OCI-LY1 (cell line): ENCODE results near the gene HOXC10.

Experiments
- CTCF ChIP-seq: fragments of 200-600 bp; sonication (generic), shearing (Covaris generic); IDR thresholded peaks from 2 replicates; pipeline ENCODE4 v1.5.1; 2017; ENCODE audit warnings: mild to moderate bottlenecking, antibody characterized with exemption, low read length, moderate library complexity, mixed read lengths
- EZH2 ChIP-seq: fragments of 200-600 bp; sonication (generic), shearing (Covaris generic); IDR thresholded peaks from 2 replicates; pipeline ENCODE4 v1.8.0; 2017; ENCODE audit warnings: borderline replicate concordance, mixed run types, mild to moderate bottlenecking, antibody characterized with exemption, low read length, moderate library complexity, mixed read lengths

- TF ChIP-seq CTCF (no peak), EZH2 (no peak)
Measured at GRCh38 chr12:53941187-53941586, 43.8 kb upstream of the HOXC10 start.
